ENCODE results near the gene NFIB.

GRCh38 chr9:14273696-14274121 is 40.2 kb downstream of the NFIB start:
- TF ChIP-seq CTCF (IDR thresholded peaks at IDR 0.05) (no peak), POLR2A (IDR thresholded peaks at IDR 0.05) (no peak)

Measured in uterus (tissue), 2 donors.